KBM-7 (cell line): Measurements from ENCODE around the gene KIFAP3.
"Not testable (repeated sequence)": the region's sequence is repeated elsewhere in the genome, so short reads cannot be mapped to it uniquely, and the experiment has no call there.

Experiments used
- DNase-seq: peaks from one replicate; pipeline ENCODE4 v3.0.0-alpha.2; 2015
- in situ Hi-C: fragments of 300-500 bp; cut with MboI; formaldehyde crosslinking; loops from 2 replicates; pipeline ENCODE4 v1.14.3; 2020; ENCODE audit warnings: low sequenced_read_pairs, low pct_unique_long_range_greater_than_20kb, mixed read lengths

The KIFAP3 gene

GRCh38 chr1:170074250-170075157 is at the start of gene KIFAP3:
TSS of gene KIFAP3 (minus strand) at chr1:170074695. CDS start at chr1:170074467, 228 bp downstream.
- in situ Hi-C loops: no loop called here

GRCh38 chr1:170122366-170122765 is 47.9 kb upstream of the KIFAP3 start:
- no peak for DNase-seq
- in situ Hi-C loops: no loop called here

More at GRCh38 chr1:170074250-170075157, at the start of gene KIFAP3:
- DNase-seq: peak; percentile 98

GRCh38 chr1:170114906-170115305 is 40.4 kb upstream of the KIFAP3 start:
- in situ Hi-C loops: no loop called here
- DNase-seq: peak; percentile 1

GRCh38 chr1:170113140-170113539 is 38.6 kb upstream of the KIFAP3 start:
- in situ Hi-C loops, DNase-seq: not testable (repeated sequence)

- in situ Hi-C loops: no loop called here
- DNase-seq: no peak
These were observed 23.0 kb upstream of the KIFAP3 start for GRCh38 chr1:170097449-170097948.

GRCh38 chr1:170096806-170097340 is 22.4 kb upstream of the KIFAP3 start:
- DNase-seq: no peak
- in situ Hi-C loops: no loop called here

GRCh38 chr1:170095976-170096748 is 21.7 kb upstream of the KIFAP3 start:
- no peak for DNase-seq
- in situ Hi-C loops: no loop called here

GRCh38 chr1:170094697-170095616 is 20.5 kb upstream of the KIFAP3 start:
- in situ Hi-C loops, DNase-seq: not testable (repeated sequence)

GRCh38 chr1:170086399-170087032 is 12.0 kb upstream of the KIFAP3 start:
- no peak for DNase-seq
- in situ Hi-C loops: no loop called here

- in situ Hi-C loops: no loop called here
- DNase-seq: no peak
These were observed 10.6 kb upstream of the KIFAP3 start for GRCh38 chr1:170085091-170085490.

GRCh38 chr1:170078610-170079189 is 4.2 kb upstream of the KIFAP3 start:
- in situ Hi-C loops: no loop called here

GRCh38 chr1:170077926-170078325 is 3.4 kb upstream of the KIFAP3 start:
- in situ Hi-C loops: no loop called here
- no peak for DNase-seq

More at GRCh38 chr1:170078610-170079189, 4.2 kb upstream of the KIFAP3 start:
- no peak for DNase-seq

- DNase-seq, in situ Hi-C loops: not testable (repeated sequence)
These were observed 2.5 kb upstream of the KIFAP3 start for GRCh38 chr1:170076952-170077351.

GRCh38 chr1:170076199-170076598 is 1.7 kb upstream of the KIFAP3 start:
- in situ Hi-C loops: no loop called here
- no peak for DNase-seq

- in situ Hi-C loops: no loop called here
- no peak for DNase-seq
These were observed 691 bp upstream of the KIFAP3 start for GRCh38 chr1:170075186-170075585.

- no peak for DNase-seq
- in situ Hi-C loops: no loop called here
These were observed 624 bp downstream of the KIFAP3 start for GRCh38 chr1:170073893-170074249.

GRCh38 chr1:170071378-170071777 is 3.1 kb downstream of the KIFAP3 start:
- in situ Hi-C loops: no loop called here
- DNase-seq: no peak

- no peak for DNase-seq
- in situ Hi-C loops: no loop called here
These were observed 5.6 kb downstream of the KIFAP3 start for GRCh38 chr1:170068923-170069322.
